Hepatic stellate cell (primary cell): ENCODE measurements around the gene TAL1.
"Not testable (repeated sequence)": the region's sequence is repeated elsewhere in the genome, so short reads cannot be mapped to it uniquely, and the experiment has no call there.

Experiments
- DNase-seq: peaks from one replicate; pipeline ENCODE4 v3.0.0; 2011; ENCODE audit warnings: low spot score

The TAL1 gene

GRCh38 chr1:47232187-47232874 is at the start of gene TAL1:
TSS of gene TAL1 (minus strand) at chr1:47232225. CDS start at chr1:47225888, 6,337 bp downstream.
- no peak for DNase-seq

GRCh38 chr1:47280142-47280541 is 48.1 kb upstream of the TAL1 start:
- DNase-seq: no peak

- DNase-seq: no peak
Measured at GRCh38 chr1:47276850-47277249, 44.8 kb upstream of the TAL1 start.

- DNase-seq: not testable (repeated sequence)
Measured at GRCh38 chr1:47275811-47276210, 43.8 kb upstream of the TAL1 start.

- not testable (repeated sequence) for DNase-seq
Measured at GRCh38 chr1:47265529-47265928, 33.5 kb upstream of the TAL1 start.

GRCh38 chr1:47262787-47263413 is 30.9 kb upstream of the TAL1 start:
- peak; percentile 45 for DNase-seq

GRCh38 chr1:47257224-47257623 is 25.2 kb upstream of the TAL1 start:
- DNase-seq: no peak

GRCh38 chr1:47252795-47253194 is 20.8 kb upstream of the TAL1 start:
- no peak for DNase-seq

GRCh38 chr1:47252369-47252768 is 20.3 kb upstream of the TAL1 start:
- DNase-seq: no peak

- DNase-seq: no peak
Measured at GRCh38 chr1:47249755-47250154, 17.7 kb upstream of the TAL1 start.

GRCh38 chr1:47244339-47244862 is 12.4 kb upstream of the TAL1 start:
- no peak for DNase-seq

GRCh38 chr1:47243910-47244309 is 11.9 kb upstream of the TAL1 start:
- DNase-seq: no peak

- no peak for DNase-seq
Measured at GRCh38 chr1:47241114-47242113, 9.4 kb upstream of the TAL1 start.

- DNase-seq: no peak
Measured at GRCh38 chr1:47238935-47239592, 7.0 kb upstream of the TAL1 start.

GRCh38 chr1:47235806-47236205 is 3.8 kb upstream of the TAL1 start:
- DNase-seq: no peak

- no peak for DNase-seq
Measured at GRCh38 chr1:47235241-47235681, 3.2 kb upstream of the TAL1 start.

GRCh38 chr1:47233186-47233585 is 1.2 kb upstream of the TAL1 start:
- DNase-seq: no peak

GRCh38 chr1:47231301-47232186 is 481 bp downstream of the TAL1 start:
- DNase-seq: no peak

- no peak for DNase-seq
Measured at GRCh38 chr1:47230692-47231300, 1.2 kb downstream of the TAL1 start.
